HCT116 (cell line): ENCODE results near the gene RPL19. TPM values are rescaled to one million over a fixed set of nuclear protein-coding genes. Genes with fewer than 3 reads are reported as not detected.

Experiments
- ATAC-seq: fragments of 200-7000 bp; cut with Tn5 transposase; 2 replicates; pipeline ENCODE4 v1.9.1; 2020; ENCODE audit warnings: mild to moderate bottlenecking, moderate library complexity
- BruUV-seq: library from RNA; stranded (reverse); fragments of 400-500 nt; replicated peaks from 2 replicates; lab custom pipeline; 2021; lab: Mats Ljungman, UMichigan
- CTCF ChIA-PET: fragments of 300-600 bp; sonication (Branson Sonifier 250); formaldehyde crosslinking; loops from one replicate; lab custom pipeline; 2021; ENCODE audit warnings: antibody characterized with exemption; lab: Charles Lee
- POLR2A ChIA-PET: fragments of 300-600, 350-600 bp; sonication (Branson Sonifier 250); formaldehyde crosslinking; loops from one replicate; lab custom pipeline; 2021; ENCODE audit warnings: antibody characterized with exemption; lab: Charles Lee
- RAD21 ChIA-PET, 2 experiments: fragments of 300-600 bp; sonication (Branson Sonifier 250); formaldehyde crosslinking; loops; one replicate each; lab custom pipeline; 2023; ENCODE audit warnings: low total read pairs in 2 of 2; ENCODE audit not compliant: uncharacterized antibody in 2 of 2, unreplicated experiment in 2 of 2, low non-redundant PET in 1 of 2; lab: Charles Lee
- DNase-seq: peaks from one replicate; pipeline ENCODE4 v3.0.0-alpha.2; 2010; ENCODE audit warnings: low read depth, low spot score
- H2AFZ ChIP-seq: fragments of 200-600 bp; shearing (Covaris generic), sonication (generic); 2 replicates; pipeline ENCODE4 v1.6.1; 2017; ENCODE audit warnings: low read depth, mixed run types, mixed read lengths, antibody characterized with exemption, low read length; ENCODE audit not compliant: poor library complexity, severe bottlenecking
- H3K27ac ChIP-seq: 2 replicates; pipeline ENCODE4 v1.5.1; 2012; ENCODE audit warnings: low read depth, low read length
- H3K27me3 ChIP-seq: fragments of 200-600 bp; sonication (generic); 2 replicates; pipeline ENCODE4 v1.6.1; 2016; ENCODE audit warnings: mixed run types, low read length, mixed read lengths; ENCODE audit not compliant: insufficient read depth
- H3K36me3 ChIP-seq, 2 experiments: fragments of 200-500 bp in 1 of 2; fragments of 200-600 bp in 1 of 2; sonication (Bioruptor generic) in 1 of 2; sonication (generic) in 1 of 2; 2 replicates each; pipeline versions ENCODE4 v1.5.1 to v1.6.1; 2014 to 2016; ENCODE audit warnings: low read length in 2 of 2, inconsistent platforms in 1 of 2, mixed read lengths in 1 of 2, mixed run types in 1 of 2; ENCODE audit not compliant: insufficient read depth in 2 of 2, control insufficient read depth in 1 of 2
- H3K4me1 ChIP-seq, 2 experiments: fragments of 200-600 bp in 1 of 2; sonication (generic) in 1 of 2; 2 replicates each; pipeline versions ENCODE4 v1.5.1 to v1.6.1; 2012 to 2017; ENCODE audit warnings: low read length in 2 of 2, inconsistent platforms in 1 of 2, mild to moderate bottlenecking in 1 of 2, mixed read lengths in 1 of 2, mixed run types in 1 of 2, moderate library complexity in 1 of 2; ENCODE audit not compliant: insufficient read depth in 2 of 2, control insufficient read depth in 1 of 2
- H3K4me2 ChIP-seq: fragments of 200-600 bp; sonication (generic); 2 replicates; pipeline ENCODE4 v1.6.1; 2017; ENCODE audit warnings: mixed run types, low read length, mixed read lengths
- H3K4me3 ChIP-seq, 2 experiments: fragments of 200-600 bp in 1 of 2; sonication (generic) in 1 of 2; replicated peaks in 1 of 2; 2 replicates each; pipeline ENCODE4 v1.5.1; 2011 to 2016; ENCODE audit warnings: low read length in 2 of 2, control low read depth in 1 of 2, low read depth in 1 of 2, mild to moderate bottlenecking in 1 of 2, mixed read lengths in 1 of 2, mixed run types in 1 of 2
- H3K79me2 ChIP-seq: fragments of 200-600 bp; sonication (generic); 2 replicates; pipeline ENCODE4 v1.6.1; 2017; ENCODE audit warnings: mild to moderate bottlenecking, mixed run types, low read length, moderate library complexity, mixed read lengths; ENCODE audit not compliant: insufficient read depth
- H3K9ac ChIP-seq: fragments of 200-600 bp; sonication (generic); 2 replicates; pipeline ENCODE4 v1.6.1; 2016; ENCODE audit warnings: low read length, mixed read lengths
- H3K9me2 ChIP-seq: fragments of 200-600 bp; sonication (generic), shearing (Covaris generic); 2 replicates; pipeline ENCODE4 v1.6.1; 2017; ENCODE audit warnings: mixed run types, mild to moderate bottlenecking, moderate library complexity; ENCODE audit not compliant: insufficient read depth
- H3K9me3 ChIP-seq, 2 experiments: fragments of 200-500 bp in 1 of 2; fragments of 200-600 bp in 1 of 2; sonication (Bioruptor generic) in 1 of 2; sonication (generic) in 1 of 2; 2 replicates each; pipeline ENCODE4 v1.6.1; 2014 to 2017; ENCODE audit warnings: low read length in 2 of 2, mixed read lengths in 2 of 2, inconsistent platforms in 1 of 2, low read depth in 1 of 2, mild to moderate bottlenecking in 1 of 2, mixed run types in 1 of 2, moderate library complexity in 1 of 2; ENCODE audit not compliant: control insufficient read depth in 1 of 2, insufficient read depth in 1 of 2
- H4K20me1 ChIP-seq: fragments of 200-600 bp; sonication (generic), shearing (Covaris generic); 2 replicates; pipeline ENCODE4 v1.6.1; 2017; ENCODE audit warnings: mixed run types, mild to moderate bottlenecking, moderate library complexity; ENCODE audit not compliant: insufficient read depth
- CBX3 ChIP-seq: IDR thresholded peaks from 2 replicates; pipeline ENCODE4 v1.6.1; 2012; ENCODE audit warnings: low read depth
- JUND ChIP-seq: IDR thresholded peaks from 2 replicates; pipeline ENCODE4 v1.6.1; 2012
- MAX ChIP-seq: IDR thresholded peaks from 2 replicates; pipeline ENCODE4 v1.6.1; 2012
- POLR2A ChIP-seq: IDR thresholded peaks from 2 replicates; pipeline ENCODE4 v1.7.0; 2011; ENCODE audit warnings: borderline replicate concordance; ENCODE audit not compliant: insufficient read depth, insufficient read length; ENCODE audit errors: extremely low read depth
- RAD21 ChIP-seq: IDR thresholded peaks from 2 replicates; pipeline ENCODE4 v1.6.1; 2012; ENCODE audit warnings: low read depth, mild to moderate bottlenecking
- REST ChIP-seq: IDR thresholded peaks from 2 replicates; pipeline ENCODE4 v1.6.1; 2012; ENCODE audit warnings: low read depth
- SIN3A ChIP-seq: IDR thresholded peaks from 2 replicates; pipeline ENCODE4 v1.6.1; 2012; ENCODE audit warnings: low read depth
- SRF ChIP-seq: IDR thresholded peaks from 2 replicates; pipeline ENCODE4 v1.6.1; 2012; ENCODE audit warnings: low read depth
- TCF7L2 ChIP-seq: IDR thresholded peaks from 2 replicates; pipeline ENCODE4 v1.7.0; 2011; ENCODE audit warnings: borderline replicate concordance, inconsistent platforms; ENCODE audit not compliant: insufficient read depth, insufficient read length; ENCODE audit errors: extremely low read depth
- YY1 ChIP-seq: IDR thresholded peaks from 2 replicates; pipeline ENCODE4 v1.6.1; 2011; ENCODE audit warnings: low read length, low read depth, moderate library complexity, mild to moderate bottlenecking; ENCODE audit not compliant: insufficient replicate concordance; ENCODE audit errors: extremely low read depth
- ZNF274 ChIP-seq: fragments of 200-500 bp; sonication (Bioruptor generic); IDR thresholded peaks from 2 replicates; pipeline ENCODE4 v1.6.1; 2014; ENCODE audit warnings: mild to moderate bottlenecking, low read depth, low read length, inconsistent platforms
- intact Hi-C: fragments of 100-400 bp; cut with micrococcal nuclease; formaldehyde crosslinking; loops from 2 replicates; pipeline ENCODE4 v1.10.0; 2022
- total RNA-seq: library from RNA; stranded (reverse); gene quantifications from one replicate; pipeline ENCODE4 v1.2.1, GENCODE V29; 2021; ENCODE audit not compliant: unreplicated experiment
- TF ChIP-seq, protein P1 (sequence below): IDR thresholded peaks from 2 replicates; pipeline ENCODE4 v1.6.1; 2012

The RPL19 gene
- total RNA-seq, 1 experiment from 2014 or later = 2,276 TPM

DNA sequence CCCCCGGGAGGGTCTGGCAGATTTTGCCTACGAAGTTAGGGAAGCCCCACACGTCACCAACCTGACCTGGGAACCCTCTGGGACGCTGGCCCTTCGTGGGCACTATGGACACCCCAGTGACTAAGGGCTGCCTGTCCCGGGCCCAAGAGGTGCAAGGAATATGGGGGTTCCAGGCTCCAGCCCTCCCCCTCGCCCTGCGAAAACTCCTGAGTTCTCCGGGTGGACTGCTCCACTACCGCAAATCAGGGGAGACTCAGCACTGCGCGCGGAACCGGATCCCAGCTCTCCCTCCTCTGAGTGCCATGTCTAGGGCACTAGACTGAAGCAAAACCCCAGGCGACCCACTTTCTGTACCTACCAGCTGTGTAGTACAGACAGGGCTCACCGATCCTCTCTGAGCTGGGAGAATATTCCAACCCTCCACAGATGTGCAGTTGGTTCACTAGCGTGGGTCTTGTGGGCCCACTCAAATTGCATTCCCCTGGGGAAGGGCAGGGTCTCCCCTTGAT lies 34.2 kb upstream of the RPL19 start, which contains the start of gene ARL5C:
TSS of gene ARL5C (minus strand) at position 321 of the 509 bp plus-strand sequence. CDS start 401 bp downstream, outside the sequence.
- ChIA-PET RAD21 (no interaction called here), CTCF (interaction anchor here (1.5 to 1.9 kb wide), 2 partner anchors 9 to 183 kb away, joined by 4 to 11 read pairs; no protein-coding TSS in a partner anchor), POLR2A (no interaction called here)
- H2AFZ ChIP-seq = peak within 1 kb of the TSS; percentile 83
- BruUV-seq = no TSS peak
- H3K4me1 ChIP-seq = peaks cover 6 to 10% of the 10 kb centered on the region in 2 experiments; a peak in 3 of 4 replicates
- no peak within 1 kb of the TSS for H3K4me3 ChIP-seq
- H4K20me1 ChIP-seq = no peaks in the 10 kb centered on the region
- DNase-seq (no peak), ATAC-seq (no peak)
- intact Hi-C loops = no loop called here
- H3K27ac ChIP-seq = no peak within 1 kb of the TSS; the same call in 1 of the 2 replicates
- no peaks in the 10 kb centered on the region for H3K36me3 ChIP-seq
- TF ChIP-seq SIN3A (no peak), RAD21 (no peak), JUND (no peak), ZNF274 (no peak), REST (no peak), TCF7L2 (no peak), YY1 (no peak), SRF (no peak), POLR2A (no peak), MAX (no peak), CBX3 (no peak)
- TF ChIP-seq, protein P1, sequence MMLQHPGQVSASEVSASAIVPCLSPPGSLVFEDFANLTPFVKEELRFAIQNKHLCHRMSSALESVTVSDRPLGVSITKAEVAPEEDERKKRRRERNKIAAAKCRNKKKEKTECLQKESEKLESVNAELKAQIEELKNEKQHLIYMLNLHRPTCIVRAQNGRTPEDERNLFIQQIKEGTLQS = no peak
- no peak within 1 kb of the TSS for H3K9ac ChIP-seq
- no peak within 1 kb of the TSS for H3K4me2 ChIP-seq
- no peaks in the 10 kb centered on the region for H3K9me2 ChIP-seq
- no peaks in the 10 kb centered on the region for H3K79me2 ChIP-seq
- no peaks in the 10 kb centered on the region for H3K9me3 ChIP-seq
- H3K27me3 ChIP-seq = no peaks in the 10 kb centered on the region
